ENCODE results near the gene SUPT4H1. TPM values are rescaled to one million over a fixed set of nuclear protein-coding genes. Genes with fewer than 3 reads are reported as not detected.

SUPT4H1 gene
- total and polyA plus RNA-seq, 9 of the 15 experiments (the other 6 are each of a cell fraction or from before 2014, with no cell fraction given), result 62.1 to 320 (median 117) TPM

DNA sequence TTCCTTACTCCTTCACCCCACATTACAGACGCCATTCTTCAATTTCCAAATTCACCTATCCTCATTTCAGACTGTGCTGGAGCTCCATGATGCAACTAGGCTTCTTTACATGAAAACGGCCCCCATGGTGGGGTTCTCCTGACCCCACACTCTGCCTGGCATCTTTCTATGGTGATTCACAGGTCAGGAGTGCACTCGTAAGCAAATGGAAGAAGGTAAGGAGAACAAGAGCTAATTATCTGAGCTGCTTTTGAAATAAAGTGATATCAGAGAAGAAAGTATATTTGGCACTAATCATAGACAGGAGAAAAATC lies 27.5 kb upstream of the SUPT4H1 start (continued):
- no peak for TF ChIP-seq XRCC5 (IDR thresholded peaks at IDR 0.05; ENCODE audit: low read depth, low read length)
- no peak for TF ChIP-seq E2F1 (CRISPR knock-in tag; IDR thresholded peaks at IDR 0.05)
- no peak for TF ChIP-seq MTA3 (IDR thresholded peaks at IDR 0.05; ENCODE audit: borderline replicate concordance)
- TF ChIP-seq, protein P1, sequence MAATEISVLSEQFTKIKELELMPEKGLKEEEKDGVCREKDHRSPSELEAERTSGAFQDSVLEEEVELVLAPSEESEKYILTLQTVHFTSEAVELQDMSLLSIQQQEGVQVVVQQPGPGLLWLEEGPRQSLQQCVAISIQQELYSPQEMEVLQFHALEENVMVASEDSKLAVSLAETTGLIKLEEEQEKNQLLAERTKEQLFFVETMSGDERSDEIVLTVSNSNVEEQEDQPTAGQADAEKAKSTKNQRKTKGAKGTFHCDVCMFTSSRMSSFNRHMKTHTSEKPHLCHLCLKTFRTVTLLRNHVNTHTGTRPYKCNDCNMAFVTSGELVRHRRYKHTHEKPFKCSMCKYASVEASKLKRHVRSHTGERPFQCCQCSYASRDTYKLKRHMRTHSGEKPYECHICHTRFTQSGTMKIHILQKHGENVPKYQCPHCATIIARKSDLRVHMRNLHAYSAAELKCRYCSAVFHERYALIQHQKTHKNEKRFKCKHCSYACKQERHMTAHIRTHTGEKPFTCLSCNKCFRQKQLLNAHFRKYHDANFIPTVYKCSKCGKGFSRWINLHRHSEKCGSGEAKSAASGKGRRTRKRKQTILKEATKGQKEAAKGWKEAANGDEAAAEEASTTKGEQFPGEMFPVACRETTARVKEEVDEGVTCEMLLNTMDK (IDR thresholded peaks at IDR 0.05; ENCODE audit: borderline replicate concordance, insufficient read depth, low read depth, low read length, poor library complexity, severe bottlenecking), result no peak
- peak in 1 of 2 experiments; percentile 41; a peak in 1 of 4 replicates for TF ChIP-seq MAZ (CRISPR knock-in tag; conservative IDR thresholded peaks at IDR 0.05 in 1 of 2, IDR thresholded peaks at IDR 0.05 in 1 of 2)
- no peak for TF ChIP-seq MAX (CRISPR knock-in tag; IDR thresholded peaks at IDR 0.05)
- peak; percentile 92 for TF ChIP-seq CEBPG (CRISPR knock-in tag; IDR thresholded peaks at IDR 0.05)
- TF ChIP-seq CEBPG (tag; conservative IDR thresholded peaks at IDR 0.05 in 1 of 2, IDR thresholded peaks at IDR 0.05 in 1 of 2), result peak in 1 of 2 experiments; percentile 81; a peak in 2 of 4 replicates
- TF ChIP-seq, protein P2, sequence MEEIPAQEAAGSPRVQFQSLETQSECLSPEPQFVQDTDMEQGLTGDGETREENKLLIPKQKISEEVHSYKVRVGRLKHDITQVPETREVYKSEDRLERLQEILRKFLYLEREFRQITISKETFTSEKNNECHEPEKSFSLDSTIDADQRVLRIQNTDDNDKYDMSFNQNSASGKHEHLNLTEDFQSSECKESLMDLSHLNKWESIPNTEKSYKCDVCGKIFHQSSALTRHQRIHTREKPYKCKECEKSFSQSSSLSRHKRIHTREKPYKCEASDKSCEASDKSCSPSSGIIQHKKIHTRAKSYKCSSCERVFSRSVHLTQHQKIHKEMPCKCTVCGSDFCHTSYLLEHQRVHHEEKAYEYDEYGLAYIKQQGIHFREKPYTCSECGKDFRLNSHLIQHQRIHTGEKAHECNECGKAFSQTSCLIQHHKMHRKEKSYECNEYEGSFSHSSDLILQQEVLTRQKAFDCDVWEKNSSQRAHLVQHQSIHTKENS (CRISPR knock-in tag; IDR thresholded peaks at IDR 0.05), result no peak
- no peak for TF ChIP-seq TSHZ1 (CRISPR knock-in tag; IDR thresholded peaks at IDR 0.05)
- TF ChIP-seq CCNT2 (IDR thresholded peaks at IDR 0.05; ENCODE audit: borderline replicate concordance, extremely low read depth, insufficient read length, low read depth, low read length), result no peak
- TF ChIP-seq, protein P3, sequence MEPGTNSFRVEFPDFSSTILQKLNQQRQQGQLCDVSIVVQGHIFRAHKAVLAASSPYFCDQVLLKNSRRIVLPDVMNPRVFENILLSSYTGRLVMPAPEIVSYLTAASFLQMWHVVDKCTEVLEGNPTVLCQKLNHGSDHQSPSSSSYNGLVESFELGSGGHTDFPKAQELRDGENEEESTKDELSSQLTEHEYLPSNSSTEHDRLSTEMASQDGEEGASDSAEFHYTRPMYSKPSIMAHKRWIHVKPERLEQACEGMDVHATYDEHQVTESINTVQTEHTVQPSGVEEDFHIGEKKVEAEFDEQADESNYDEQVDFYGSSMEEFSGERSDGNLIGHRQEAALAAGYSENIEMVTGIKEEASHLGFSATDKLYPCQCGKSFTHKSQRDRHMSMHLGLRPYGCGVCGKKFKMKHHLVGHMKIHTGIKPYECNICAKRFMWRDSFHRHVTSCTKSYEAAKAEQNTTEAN (CRISPR knock-in tag; IDR thresholded peaks at IDR 0.05), result no peak
- TF ChIP-seq ATF2 (CRISPR knock-in tag; IDR thresholded peaks at IDR 0.05), result no peak
